Gastroesophageal sphincter (tissue), 4 donors: ENCODE results near the gene SPATA9. TPM values are rescaled to one million over a fixed set of nuclear protein-coding genes. Genes with fewer than 3 reads are reported as not detected.
"Not testable (repeated sequence)": the region's sequence is repeated elsewhere in the genome, so short reads cannot be mapped to it uniquely, and the experiment has no call there.

Experiments used
- ATAC-seq: fragments of 150-250 bp; one replicate; pipeline ENCODE4 v1.9.1; 2016; ENCODE audit warnings: mild to moderate bottlenecking, moderate library complexity
- H3K27ac ChIP-seq, 4 donors: fragments of 200-600 bp; sonication (generic) in 3 of 4; 1 replicate in 3 of 4; 2 replicates in 1 of 4; pipeline ENCODE4 v1.5.1; 2016 to 2019
- H3K27me3 ChIP-seq: fragments of 200-600 bp; sonication (generic); one replicate; pipeline ENCODE4 v1.5.1; 2019
- H3K36me3 ChIP-seq, 2 donors: fragments of 200-600 bp; sonication (generic); one replicate each; pipeline ENCODE4 v1.5.1; 2019; ENCODE audit warnings: control low read depth in 1 of 2
- H3K4me1 ChIP-seq, 3 donors: fragments of 200-600 bp; sonication (generic); 1 replicate in 2 of 3; 2 replicates in 1 of 3; pipeline ENCODE4 v1.5.1; 2016 to 2019; ENCODE audit warnings: control low read depth in 2 of 3
- H3K4me3 ChIP-seq, 2 donors: fragments of 200-600 bp; sonication (generic); one replicate each; pipeline ENCODE4 v1.5.1; 2019; ENCODE audit warnings: mild to moderate bottlenecking in 1 of 2, moderate library complexity in 1 of 2
- H3K9me3 ChIP-seq, 3 donors: fragments of 200-600 bp; sonication (generic); one replicate each; pipeline ENCODE4 v1.5.1; 2017 to 2019; ENCODE audit warnings: control low read depth in 2 of 3
- CTCF ChIP-seq, 4 experiments: fragments of 200-600 bp in 2 of 4; fragments of 450-650 bp in 2 of 4; sonication (generic) in 1 of 4; IDR thresholded peaks; one replicate each; pipeline ENCODE4 v1.5.1; 2017 to 2019; ENCODE audit warnings: antibody characterized with exemption in 4 of 4, mild to moderate bottlenecking in 2 of 4, moderate library complexity in 2 of 4
- EP300 ChIP-seq: sonication (generic); formaldehyde crosslinking; IDR thresholded peaks from one replicate; pipeline ENCODE4 v1.6.1; 2017; ENCODE audit warnings: antibody characterized with exemption, mild to moderate bottlenecking
- POLR2A ChIP-seq, 2 donors: fragments of 450-650 bp; IDR thresholded peaks; one replicate each; pipeline ENCODE4 v1.6.1; 2017; ENCODE audit warnings: antibody characterized with exemption in 2 of 2, mild to moderate bottlenecking in 2 of 2, moderate library complexity in 1 of 2
- POLR2AphosphoS5 ChIP-seq: sonication (generic); formaldehyde crosslinking; IDR thresholded peaks from one replicate; pipeline ENCODE4 v1.6.1; 2017; ENCODE audit warnings: antibody characterized with exemption
- WGBS, 2 donors: methylation state at CpG; one replicate each; pipeline ENCODE4 v1.1.5; 2018; ENCODE audit warnings: low coverage in 1 of 2; 5-methylcytosine and 5-hydroxymethylcytosine counted together
- total RNA-seq, 4 donors: library from RNA; depleted of rRNA; stranded (reverse); fragments of >200 nt; gene quantifications; one replicate each; pipeline ENCODE4 v1.1.0, GENCODE V29; 2016

The SPATA9 gene
- total RNA-seq, 4 donors from 2014 or later = 0.27 TPM; not detected in 3

DNA sequence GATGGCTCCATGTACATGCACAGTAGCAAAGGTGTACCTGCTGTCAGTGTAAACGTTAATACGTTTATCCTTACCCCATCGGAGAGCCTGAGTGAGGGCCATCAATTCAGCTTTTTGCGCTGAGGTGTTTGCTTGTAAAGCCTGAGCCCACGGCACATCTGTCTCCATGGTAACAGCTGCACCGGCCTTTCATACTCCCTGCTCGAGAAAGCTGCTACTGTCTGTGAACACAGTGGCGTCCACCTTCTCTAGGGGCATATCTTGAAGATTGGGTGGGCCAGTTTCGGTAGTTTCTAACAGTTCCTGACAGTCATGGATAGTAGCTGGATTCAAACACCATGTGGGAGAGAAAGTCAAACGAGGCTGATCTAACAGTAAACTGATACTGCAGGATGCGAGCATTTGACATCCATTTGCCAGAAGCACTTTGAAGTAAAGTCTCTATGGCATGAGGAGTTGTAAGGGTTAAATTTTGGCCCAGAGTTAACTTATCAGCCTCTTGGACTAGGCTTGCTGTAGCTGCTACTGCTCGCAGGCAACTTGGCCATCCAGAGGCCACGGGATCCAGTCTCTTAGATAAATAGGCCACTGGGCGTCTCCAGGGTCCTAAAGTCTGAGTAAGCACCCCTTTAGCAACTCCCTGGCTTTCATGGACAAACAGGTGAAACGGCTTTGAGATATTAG is 27.3 kb upstream of the SPATA9 start:
- Histone ChIP-seq H3K9me3 (no peaks in the 10 kb centered on the region), H3K27me3 (no peaks in the 10 kb centered on the region), H3K4me1 (no peaks in the 10 kb centered on the region), H3K27ac (no peak overlapping the region), H3K4me3 (no peak overlapping the region), H3K36me3 (no peaks in the 10 kb centered on the region)
- WGBS, 2 donors = 39 to 47% methylated on average over 4 to 7 of the region's 15 CpGs
- no peak for ATAC-seq
- TF ChIP-seq POLR2A (IDR thresholded peaks at IDR 0.05) = no peak
- no peak for TF ChIP-seq POLR2AphosphoS5
- no peak for TF ChIP-seq EP300
- TF ChIP-seq CTCF (IDR thresholded peaks at IDR 0.05) = no peak

GRCh38 chr5:95708876-95709275 is 26.1 kb upstream of the SPATA9 start:
- Histone ChIP-seq H3K4me1 (no peaks in the 10 kb centered on the region), H3K27ac (no peak overlapping the region), H3K27me3 (no peaks in the 10 kb centered on the region), H3K36me3 (no peaks in the 10 kb centered on the region), H3K4me3 (no peak overlapping the region), H3K9me3 (no peaks in the 10 kb centered on the region)
- 93 to 97% methylated on average over 6 of the region's 7 CpGs for WGBS, 2 donors
- ATAC-seq = no peak
- TF ChIP-seq CTCF (IDR thresholded peaks at IDR 0.05) (no peak), EP300 (no peak), POLR2AphosphoS5 (no peak), POLR2A (IDR thresholded peaks at IDR 0.05) (no peak)

- not testable (repeated sequence) for H3K36me3 ChIP-seq, H3K4me3 ChIP-seq, H3K27ac ChIP-seq, ATAC-seq, H3K4me1 ChIP-seq, H3K27me3 ChIP-seq, H3K9me3 ChIP-seq
- 70 to 76% methylated on average over 7 of the region's 8 CpGs for WGBS, 2 donors
Observed at GRCh38 chr5:95707534-95708188, 24.9 kb upstream of the SPATA9 start.

DNA sequence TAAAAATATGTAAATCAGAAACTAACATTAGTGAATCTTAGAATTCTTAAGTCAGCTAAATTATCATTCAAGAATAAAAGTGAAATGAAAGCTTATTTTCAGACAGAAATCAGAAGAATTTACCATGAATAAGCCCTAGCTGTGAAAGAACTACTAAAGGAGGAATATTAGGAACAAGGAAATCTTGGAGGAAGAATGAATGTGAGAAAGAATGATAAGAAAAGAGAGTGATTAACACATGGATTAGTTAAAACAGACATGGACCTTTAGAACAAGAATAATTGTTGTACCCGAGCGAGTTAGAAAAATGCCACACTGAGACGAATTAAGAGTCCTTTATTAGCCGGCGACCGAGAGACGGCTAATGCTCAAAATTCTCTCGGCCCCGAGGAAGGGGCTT is 24.3 kb upstream of the SPATA9 start:
- TF ChIP-seq CTCF (IDR thresholded peaks at IDR 0.05) = no peak
- no peak for TF ChIP-seq EP300
- TF ChIP-seq POLR2A (IDR thresholded peaks at IDR 0.05) = no peak
- Histone ChIP-seq H3K4me1 (no peaks in the 10 kb centered on the region), H3K9me3 (no peaks in the 10 kb centered on the region), H3K27ac (no peak overlapping the region), H3K27me3 (no peaks in the 10 kb centered on the region), H3K4me3 (no peak overlapping the region), H3K36me3 (no peaks in the 10 kb centered on the region)
- WGBS, 2 donors = 76 to 79% methylated on average over 9 of the region's 9 CpGs
- no peak for ATAC-seq

GRCh38 chr5:95706196-95706595 is 23.4 kb upstream of the SPATA9 start:
- H3K27ac ChIP-seq, H3K9me3 ChIP-seq, ATAC-seq, H3K4me3 ChIP-seq, H3K4me1 ChIP-seq, H3K27me3 ChIP-seq, H3K36me3 ChIP-seq: not testable (repeated sequence)
- WGBS, 2 donors = 75 to 94% methylated on average over 1 to 5 of the region's 5 CpGs

- no peaks in the 10 kb centered on the region for H3K27me3 ChIP-seq
- no peak for TF ChIP-seq POLR2A (IDR thresholded peaks at IDR 0.05)
- TF ChIP-seq EP300 = no peak
- TF ChIP-seq CTCF (IDR thresholded peaks at IDR 0.05) = no peak
- no peak for TF ChIP-seq POLR2AphosphoS5
- no peak overlapping the region for H3K4me3 ChIP-seq
- ATAC-seq = no peak
- no peaks in the 10 kb centered on the region for H3K9me3 ChIP-seq
- H3K27ac ChIP-seq = no peak overlapping the region
- no peaks in the 10 kb centered on the region for H3K36me3 ChIP-seq
- WGBS, 2 donors = 55 to 80% methylated on average over 1 of the region's 1 CpG
- no peaks in the 10 kb centered on the region for H3K4me1 ChIP-seq
Observed at GRCh38 chr5:95704150-95704549, 21.4 kb upstream of the SPATA9 start.
